Measurements from ENCODE around the gene FES. TPM values are rescaled to one million over a fixed set of nuclear protein-coding genes. Genes with fewer than 3 reads are reported as not detected.
"Not testable (repeated sequence)": the region's sequence is repeated elsewhere in the genome, so short reads cannot be mapped to it uniquely, and the experiment has no call there.

Gene FES
- total and polyA plus RNA-seq, 9 donors = 12.6 to 17.9 (median 16.0) TPM

GRCh38 chr15:90902840-90903732 is 18.8 kb downstream of the FES start, which contains the start of gene MAN2A2:
MAN2A2 (plus strand) TSS chr15:90903302; CDS start chr15:90904208, 906 bp downstream.
- Histone ChIP-seq H3K27ac (ENCODE audit: low read length) (peak within 1 kb of the TSS; percentile 94), H3K9me3 (replicated peaks; ENCODE audit: control insufficient read depth, low read depth, low read length) (no peaks in the 10 kb centered on the region), H3K36me3 (ENCODE audit: control insufficient read depth, insufficient read depth, low read length) (peaks cover 34% of the 10 kb centered on the region), H3K4me1 (ENCODE audit: control insufficient read depth, insufficient read depth, low read length) (peaks cover 15% of the 10 kb centered on the region), H3K4me3 (ENCODE audit: low read length) (peak within 1 kb of the TSS; percentile 77), H3K27me3 (ENCODE audit: control insufficient read depth, insufficient read depth, low read length) (no peaks in the 10 kb centered on the region)
- WGBS (ENCODE audit: insufficient coverage) = under 1% methylated on average over 76 of the region's 81 CpGs
- peak; percentile 73 for DNase-seq

DNA sequence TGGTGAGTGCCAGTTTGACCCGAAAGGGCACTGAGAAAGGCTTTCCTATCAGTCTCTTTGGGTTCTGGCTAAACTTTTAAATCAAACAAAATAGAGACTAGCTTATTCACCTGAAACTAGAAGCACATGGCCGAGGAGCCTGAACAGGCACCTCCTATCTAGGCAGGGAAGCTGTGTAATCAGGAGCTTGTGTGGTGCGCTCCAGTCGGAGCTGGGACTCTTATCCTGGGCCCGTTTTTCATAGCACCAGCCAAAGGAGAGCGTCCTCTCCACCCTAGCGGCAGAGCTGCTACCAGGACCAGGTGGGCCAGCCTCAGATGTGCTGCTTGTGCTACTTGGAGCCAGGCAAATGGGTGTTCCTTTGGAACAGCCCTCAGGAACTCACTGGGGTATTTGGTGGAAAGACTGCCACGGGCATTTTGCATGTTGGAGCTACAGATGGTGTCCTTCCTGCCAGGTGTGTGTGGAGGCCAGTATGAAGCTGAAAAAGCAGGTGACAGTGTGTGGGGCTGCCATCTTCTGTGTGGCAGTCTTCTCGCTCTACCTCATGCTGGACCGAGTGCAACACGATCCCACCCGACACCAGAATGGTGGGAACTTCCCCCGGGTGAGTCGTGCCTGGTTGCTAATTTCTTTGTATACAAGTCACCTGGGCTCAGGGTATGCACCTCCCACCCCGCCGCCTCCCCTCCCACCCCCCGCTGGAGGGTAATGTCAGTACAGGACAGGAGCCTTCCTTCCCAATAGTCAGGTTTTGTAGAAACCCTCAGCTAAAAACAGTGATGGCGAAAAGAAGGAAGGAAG is 19.6 kb downstream of the FES start:
- H3K27me3 ChIP-seq (ENCODE audit: control insufficient read depth, insufficient read depth, low read length) = no peaks in the 10 kb centered on the region
- H3K4me3 ChIP-seq (ENCODE audit: low read length) = peak overlapping the region; percentile 63
- peaks cover 40% of the 10 kb centered on the region for H3K36me3 ChIP-seq (ENCODE audit: control insufficient read depth, insufficient read depth, low read length)
- no peak for DNase-seq
- peak overlapping the region; percentile 78 for H3K27ac ChIP-seq (ENCODE audit: low read length)
- H3K4me1 ChIP-seq (ENCODE audit: control insufficient read depth, insufficient read depth, low read length) = peaks cover 15% of the 10 kb centered on the region
- H3K9me3 ChIP-seq (replicated peaks; ENCODE audit: control insufficient read depth, low read depth, low read length) = no peaks in the 10 kb centered on the region
- 42% methylated on average over 9 of the region's 18 CpGs for WGBS (ENCODE audit: insufficient coverage)

- Histone ChIP-seq H3K36me3 (ENCODE audit: control insufficient read depth, insufficient read depth, low read length) (peaks cover 48% of the 10 kb centered on the region), H3K4me1 (ENCODE audit: control insufficient read depth, insufficient read depth, low read length) (peaks cover 15% of the 10 kb centered on the region), H3K27me3 (ENCODE audit: control insufficient read depth, insufficient read depth, low read length) (no peaks in the 10 kb centered on the region), H3K27ac (ENCODE audit: low read length) (no peak overlapping the region), H3K4me3 (ENCODE audit: low read length) (no peak overlapping the region), H3K9me3 (replicated peaks; ENCODE audit: control insufficient read depth, low read depth, low read length) (no peaks in the 10 kb centered on the region)
- no peak for DNase-seq
- WGBS (ENCODE audit: insufficient coverage) = 92% methylated on average over 6 of the region's 9 CpGs
Observed at GRCh38 chr15:90904746-90905145, 20.4 kb downstream of the FES start.

- WGBS (ENCODE audit: insufficient coverage) = 96% methylated on average over 23 of the region's 28 CpGs
- H3K4me1 ChIP-seq (ENCODE audit: control insufficient read depth, insufficient read depth, low read length) = peaks cover 15% of the 10 kb centered on the region
- peaks cover 56% of the 10 kb centered on the region for H3K36me3 ChIP-seq (ENCODE audit: control insufficient read depth, insufficient read depth, low read length)
- no peak overlapping the region for H3K4me3 ChIP-seq (ENCODE audit: low read length)
- H3K27me3 ChIP-seq (ENCODE audit: control insufficient read depth, insufficient read depth, low read length) = no peaks in the 10 kb centered on the region
- H3K9me3 ChIP-seq (replicated peaks; ENCODE audit: control insufficient read depth, low read depth, low read length) = no peaks in the 10 kb centered on the region
- no peak for DNase-seq
- H3K27ac ChIP-seq (ENCODE audit: low read length) = no peak overlapping the region
Observed at GRCh38 chr15:90905306-90906180, 21.2 kb downstream of the FES start.

- no peak for DNase-seq
- H3K27me3 ChIP-seq (ENCODE audit: control insufficient read depth, insufficient read depth, low read length) = no peaks in the 10 kb centered on the region
- peaks cover 15% of the 10 kb centered on the region for H3K4me1 ChIP-seq (ENCODE audit: control insufficient read depth, insufficient read depth, low read length)
- H3K4me3 ChIP-seq (ENCODE audit: low read length) = no peak overlapping the region
- no peaks in the 10 kb centered on the region for H3K9me3 ChIP-seq (replicated peaks; ENCODE audit: control insufficient read depth, low read depth, low read length)
- H3K36me3 ChIP-seq (ENCODE audit: control insufficient read depth, insufficient read depth, low read length) = peaks cover 63% of the 10 kb centered on the region
- 93% methylated on average over 9 of the region's 11 CpGs for WGBS (ENCODE audit: insufficient coverage)
- no peak overlapping the region for H3K27ac ChIP-seq (ENCODE audit: low read length)
Observed at GRCh38 chr15:90906181-90906849, 22.0 kb downstream of the FES start.

DNA sequence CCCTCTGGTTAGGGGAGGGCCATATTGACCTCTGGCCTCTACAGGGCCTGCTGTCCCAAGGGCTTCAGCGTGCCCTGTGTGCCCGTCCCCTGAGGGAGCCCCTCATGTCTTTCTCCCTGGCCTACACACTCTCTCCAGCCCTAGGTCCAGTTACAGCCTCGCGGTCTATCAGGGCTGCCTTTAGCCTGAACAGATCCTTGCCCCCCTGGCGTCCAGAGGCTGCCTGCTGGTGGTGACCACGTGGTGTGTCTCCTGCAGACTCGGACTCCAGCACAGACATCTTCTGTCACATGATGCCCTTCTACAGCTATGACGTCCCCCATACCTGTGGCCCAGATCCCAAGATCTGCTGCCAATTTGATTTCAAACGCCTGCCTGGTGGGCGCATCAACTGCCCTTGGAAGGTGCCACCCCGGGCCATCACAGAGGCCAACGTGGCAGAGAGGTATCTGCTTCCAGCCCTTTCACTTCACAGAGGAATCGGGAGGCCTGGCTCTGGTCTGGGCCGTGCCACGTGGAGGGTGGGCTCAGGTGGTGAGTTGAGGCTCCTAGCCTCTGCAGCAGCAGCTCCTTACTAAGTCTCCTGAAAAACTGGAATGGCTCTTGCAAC is 22.9 kb downstream of the FES start:
- WGBS (ENCODE audit: insufficient coverage) = 74% methylated on average over 12 of the region's 15 CpGs
- DNase-seq = no peak
- Histone ChIP-seq H3K27ac (ENCODE audit: low read length) (no peak overlapping the region), H3K27me3 (ENCODE audit: control insufficient read depth, insufficient read depth, low read length) (no peaks in the 10 kb centered on the region), H3K4me3 (ENCODE audit: low read length) (no peak overlapping the region), H3K9me3 (replicated peaks; ENCODE audit: control insufficient read depth, low read depth, low read length) (no peaks in the 10 kb centered on the region), H3K36me3 (ENCODE audit: control insufficient read depth, insufficient read depth, low read length) (peaks cover 72% of the 10 kb centered on the region), H3K4me1 (ENCODE audit: control insufficient read depth, insufficient read depth, low read length) (peaks cover 10% of the 10 kb centered on the region)

DNA sequence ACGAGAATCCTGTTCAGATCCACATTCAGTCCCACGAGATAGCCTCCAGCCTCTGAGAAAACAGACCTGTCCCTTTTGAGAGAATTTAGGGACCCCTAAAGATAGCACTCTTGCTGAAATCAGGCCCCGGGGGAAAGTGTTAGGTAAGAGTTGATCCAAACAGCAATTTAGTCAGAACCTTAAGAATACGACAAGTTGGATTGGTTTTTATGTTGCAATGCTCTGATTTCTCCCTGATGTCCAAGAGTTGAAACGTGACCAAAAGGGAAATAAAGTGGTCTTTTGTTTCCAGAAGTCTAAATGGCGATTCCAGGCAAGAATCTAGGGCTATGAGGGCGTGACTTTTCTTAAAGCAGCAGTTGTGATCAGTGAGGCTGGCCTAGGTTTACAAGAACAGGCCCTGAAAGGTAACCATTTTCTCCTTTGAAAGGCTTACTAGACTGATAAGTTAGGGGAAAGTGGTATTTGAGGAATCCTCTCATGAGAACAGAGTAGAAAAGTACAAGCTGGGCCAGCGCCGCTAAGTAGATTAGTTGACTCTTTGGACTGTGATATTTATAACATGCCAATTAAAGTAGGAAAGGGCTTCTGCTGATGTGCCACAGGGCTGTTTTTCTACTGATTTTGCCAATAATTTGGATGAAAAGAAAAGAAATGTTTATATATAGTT is 23.7 kb downstream of the FES start:
- no peak for DNase-seq
- Histone ChIP-seq H3K27ac (ENCODE audit: low read length) (no peak overlapping the region), H3K4me1 (ENCODE audit: control insufficient read depth, insufficient read depth, low read length) (peaks cover 9% of the 10 kb centered on the region), H3K4me3 (ENCODE audit: low read length) (no peak overlapping the region), H3K36me3 (ENCODE audit: control insufficient read depth, insufficient read depth, low read length) (peaks cover 80% of the 10 kb centered on the region), H3K9me3 (replicated peaks; ENCODE audit: control insufficient read depth, low read depth, low read length) (no peaks in the 10 kb centered on the region), H3K27me3 (ENCODE audit: control insufficient read depth, insufficient read depth, low read length) (no peaks in the 10 kb centered on the region)
- 51% methylated on average over 9 of the region's 9 CpGs for WGBS (ENCODE audit: insufficient coverage)

GRCh38 chr15:90909449-90909848 is 25.1 kb downstream of the FES start:
- H3K4me3 ChIP-seq (ENCODE audit: low read length); DNase-seq; H3K27ac ChIP-seq (ENCODE audit: low read length); H3K4me1 ChIP-seq (ENCODE audit: control insufficient read depth, insufficient read depth, low read length); H3K27me3 ChIP-seq (ENCODE audit: control insufficient read depth, insufficient read depth, low read length); H3K9me3 ChIP-seq (replicated peaks; ENCODE audit: control insufficient read depth, low read depth, low read length): not testable (repeated sequence)
- peaks cover 92% of the 10 kb centered on the region for H3K36me3 ChIP-seq (ENCODE audit: control insufficient read depth, insufficient read depth, low read length)
- WGBS (ENCODE audit: insufficient coverage) = 77% methylated on average over 3 of the region's 11 CpGs

DNA sequence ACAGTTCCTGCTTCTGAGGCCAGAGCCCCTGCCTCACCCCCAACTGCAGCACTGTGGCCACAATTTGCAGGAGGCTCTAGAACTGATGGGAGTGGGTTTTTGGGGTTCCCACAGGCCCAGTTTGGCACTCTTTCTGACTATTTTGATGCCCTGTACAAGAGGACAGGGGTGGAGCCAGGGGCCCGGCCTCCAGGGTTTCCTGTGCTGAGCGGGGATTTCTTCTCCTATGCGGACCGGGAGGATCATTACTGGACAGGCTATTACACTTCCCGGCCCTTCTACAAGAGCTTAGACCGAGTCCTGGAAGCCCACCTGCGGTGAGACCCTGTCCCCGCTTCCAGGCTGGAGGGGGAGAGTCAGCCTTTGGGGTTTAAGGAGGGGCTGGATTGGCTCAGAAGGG is 25.7 kb downstream of the FES start:
- H3K36me3 ChIP-seq (ENCODE audit: control insufficient read depth, insufficient read depth, low read length) = peaks cover 92% of the 10 kb centered on the region
- WGBS (ENCODE audit: insufficient coverage) = 94% methylated on average over 2 of the region's 8 CpGs
- DNase-seq = no peak
- no peak overlapping the region for H3K27ac ChIP-seq (ENCODE audit: low read length)
- no peaks in the 10 kb centered on the region for H3K27me3 ChIP-seq (ENCODE audit: control insufficient read depth, insufficient read depth, low read length)
- no peak overlapping the region for H3K4me3 ChIP-seq (ENCODE audit: low read length)
- peaks cover 2% of the 10 kb centered on the region for H3K4me1 ChIP-seq (ENCODE audit: control insufficient read depth, insufficient read depth, low read length)
- no peaks in the 10 kb centered on the region for H3K9me3 ChIP-seq (replicated peaks; ENCODE audit: control insufficient read depth, low read depth, low read length)
